ENCODE results near the gene TTLL12.

GRCh38 chr22:43166132-43166930, 20.6 kb downstream of the TTLL12 start:
- TF ChIP-seq, protein P1, sequence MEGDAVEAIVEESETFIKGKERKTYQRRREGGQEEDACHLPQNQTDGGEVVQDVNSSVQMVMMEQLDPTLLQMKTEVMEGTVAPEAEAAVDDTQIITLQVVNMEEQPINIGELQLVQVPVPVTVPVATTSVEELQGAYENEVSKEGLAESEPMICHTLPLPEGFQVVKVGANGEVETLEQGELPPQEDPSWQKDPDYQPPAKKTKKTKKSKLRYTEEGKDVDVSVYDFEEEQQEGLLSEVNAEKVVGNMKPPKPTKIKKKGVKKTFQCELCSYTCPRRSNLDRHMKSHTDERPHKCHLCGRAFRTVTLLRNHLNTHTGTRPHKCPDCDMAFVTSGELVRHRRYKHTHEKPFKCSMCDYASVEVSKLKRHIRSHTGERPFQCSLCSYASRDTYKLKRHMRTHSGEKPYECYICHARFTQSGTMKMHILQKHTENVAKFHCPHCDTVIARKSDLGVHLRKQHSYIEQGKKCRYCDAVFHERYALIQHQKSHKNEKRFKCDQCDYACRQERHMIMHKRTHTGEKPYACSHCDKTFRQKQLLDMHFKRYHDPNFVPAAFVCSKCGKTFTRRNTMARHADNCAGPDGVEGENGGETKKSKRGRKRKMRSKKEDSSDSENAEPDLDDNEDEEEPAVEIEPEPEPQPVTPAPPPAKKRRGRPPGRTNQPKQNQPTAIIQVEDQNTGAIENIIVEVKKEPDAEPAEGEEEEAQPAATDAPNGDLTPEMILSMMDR (IDR thresholded peaks at IDR 0.05; ENCODE audit: insufficient read depth, low read depth, low read length) = no peak
- no peak for TF ChIP-seq EZH2 (IDR thresholded peaks at IDR 0.05; ENCODE audit: insufficient read depth, low read length)

Data from astrocyte (in vitro differentiated cells and primary cell).